ENCODE measurements around the gene SAPCD2.

Gene SAPCD2

DNA sequence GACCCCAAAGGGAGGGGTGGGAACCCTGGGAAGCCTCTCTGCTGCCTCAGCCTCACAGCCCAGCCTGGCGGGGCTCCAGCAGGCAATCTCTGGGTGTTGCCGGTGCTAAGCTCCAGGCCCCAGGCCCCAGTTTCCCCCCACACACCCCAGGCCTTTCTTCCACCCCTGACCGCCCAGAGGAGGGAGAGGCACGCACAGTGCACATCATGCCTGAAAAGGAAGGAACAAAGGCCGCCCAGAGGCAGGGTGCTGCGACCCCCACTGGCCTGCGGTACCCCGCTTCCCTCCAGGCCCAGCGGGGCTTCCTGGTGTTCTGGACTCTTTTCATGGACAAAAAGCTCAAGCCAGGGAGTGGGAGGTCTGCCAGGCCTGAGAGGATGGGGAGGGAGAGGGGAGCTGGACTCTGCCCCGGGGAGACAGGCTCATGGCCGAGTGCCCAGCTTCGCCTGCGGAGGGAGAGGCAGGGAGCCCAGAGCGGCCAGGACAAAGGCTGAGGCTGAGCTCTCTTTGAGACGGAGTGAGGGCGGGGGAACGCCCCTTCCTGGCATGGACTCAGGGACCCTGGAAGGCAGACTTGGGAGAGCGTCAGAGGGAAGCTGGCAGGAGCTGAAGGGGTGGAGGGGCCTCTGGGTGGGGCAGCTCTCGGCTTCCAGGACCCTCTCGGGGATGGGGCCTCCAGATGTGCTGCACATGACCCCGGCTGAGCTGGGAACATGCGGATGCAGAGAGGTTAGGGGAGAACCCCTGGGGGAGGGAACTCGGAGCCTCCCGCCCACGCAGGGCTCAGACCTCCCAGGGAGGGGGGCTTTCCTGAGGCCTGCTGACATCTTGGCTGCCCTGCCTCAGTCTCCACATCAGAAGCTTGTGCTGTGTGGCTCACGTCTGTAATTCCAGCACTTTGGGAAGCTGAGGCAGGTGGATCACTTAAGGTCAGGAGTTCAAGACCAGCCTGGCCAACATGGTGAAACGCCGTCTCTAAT lies 14.7 kb downstream of the SAPCD2 start:
- Mint-ChIP-seq H3K4me3 (no peak overlapping the region), H3K4me1 (no peaks in the 10 kb centered on the region), H3K27me3 (no peaks in the 10 kb centered on the region), H3K36me3 (no peaks in the 10 kb centered on the region), H3K27ac (no peak overlapping the region), H3K9me3 (no peaks in the 10 kb centered on the region)
- ATAC-seq (ENCODE audit: low read depth) (no peak), DNase-seq (ENCODE audit: low spot score in 2 of 2) (no peak)

GRCh38 chr9:137054932-137055384 lies 15.4 kb downstream of the SAPCD2 start:
- no peaks in the 10 kb centered on the region for H3K4me1 Mint-ChIP-seq
- ATAC-seq (ENCODE audit: low read depth): no peak
- H3K4me3 Mint-ChIP-seq: no peak overlapping the region
- peaks cover under 1% of the 10 kb centered on the region for H3K27me3 Mint-ChIP-seq
- no peaks in the 10 kb centered on the region for H3K9me3 Mint-ChIP-seq
- H3K36me3 Mint-ChIP-seq: no peaks in the 10 kb centered on the region
- no peak overlapping the region for H3K27ac Mint-ChIP-seq
- DNase-seq (ENCODE audit: low spot score in 2 of 2): no peak

GRCh38 chr9:137053944-137054931 lies 16.1 kb downstream of the SAPCD2 start, which contains the start of gene ENTPD2:
TSS of gene ENTPD2 (minus strand) at chr9:137054061. CDS start at chr9:137053997, 64 bp downstream.
- Mint-ChIP-seq H3K27me3 (peaks cover 7% of the 10 kb centered on the region), H3K4me3 (peak within 1 kb of the TSS; percentile 29), H3K27ac (no peak within 1 kb of the TSS), H3K36me3 (no peaks in the 10 kb centered on the region), H3K9me3 (no peaks in the 10 kb centered on the region), H3K4me1 (peaks cover 3% of the 10 kb centered on the region)
- peak; percentile 60 for ATAC-seq (ENCODE audit: low read depth)
- no peak for DNase-seq (ENCODE audit: low spot score in 2 of 2)

- ATAC-seq (ENCODE audit: low read depth): peak; percentile 43
- H3K9me3 Mint-ChIP-seq: no peaks in the 10 kb centered on the region
- H3K4me3 Mint-ChIP-seq: peak overlapping the region; percentile 29
- peaks cover 7% of the 10 kb centered on the region for H3K27me3 Mint-ChIP-seq
- H3K27ac Mint-ChIP-seq: no peak overlapping the region
- no peaks in the 10 kb centered on the region for H3K36me3 Mint-ChIP-seq
- DNase-seq (ENCODE audit: low spot score in 2 of 2): no peak
- peaks cover 3% of the 10 kb centered on the region for H3K4me1 Mint-ChIP-seq
These were observed 17.1 kb downstream of the SAPCD2 start for GRCh38 chr9:137052998-137053943.

DNA sequence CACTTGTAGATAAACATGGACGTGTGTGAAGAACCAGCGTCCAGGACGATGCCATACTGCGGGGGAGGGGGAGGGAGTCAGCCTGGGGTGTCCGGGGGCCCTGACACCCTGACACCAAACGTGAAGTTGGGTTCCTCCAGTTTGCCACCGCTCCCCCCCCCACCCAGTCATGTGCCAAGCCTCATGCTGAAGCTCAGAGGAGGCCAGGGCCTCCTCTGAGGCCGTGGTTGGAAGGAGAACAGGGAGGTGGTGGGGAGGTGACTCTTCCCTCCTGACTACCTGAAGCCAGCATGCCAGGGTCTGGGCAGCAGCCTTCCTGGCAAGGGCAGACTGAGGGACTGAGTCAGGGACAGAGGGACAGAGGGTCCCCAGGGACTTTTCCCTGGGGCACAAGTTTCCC lies 18.1 kb downstream of the SAPCD2 start:
- H3K4me3 Mint-ChIP-seq: no peak overlapping the region
- DNase-seq (ENCODE audit: low spot score in 2 of 2): no peak
- ATAC-seq (ENCODE audit: low read depth): no peak
- H3K4me1 Mint-ChIP-seq: peaks cover 3% of the 10 kb centered on the region
- no peak overlapping the region for H3K27ac Mint-ChIP-seq
- H3K36me3 Mint-ChIP-seq: no peaks in the 10 kb centered on the region
- H3K27me3 Mint-ChIP-seq: peaks cover 10% of the 10 kb centered on the region
- H3K9me3 Mint-ChIP-seq: no peaks in the 10 kb centered on the region

DNA sequence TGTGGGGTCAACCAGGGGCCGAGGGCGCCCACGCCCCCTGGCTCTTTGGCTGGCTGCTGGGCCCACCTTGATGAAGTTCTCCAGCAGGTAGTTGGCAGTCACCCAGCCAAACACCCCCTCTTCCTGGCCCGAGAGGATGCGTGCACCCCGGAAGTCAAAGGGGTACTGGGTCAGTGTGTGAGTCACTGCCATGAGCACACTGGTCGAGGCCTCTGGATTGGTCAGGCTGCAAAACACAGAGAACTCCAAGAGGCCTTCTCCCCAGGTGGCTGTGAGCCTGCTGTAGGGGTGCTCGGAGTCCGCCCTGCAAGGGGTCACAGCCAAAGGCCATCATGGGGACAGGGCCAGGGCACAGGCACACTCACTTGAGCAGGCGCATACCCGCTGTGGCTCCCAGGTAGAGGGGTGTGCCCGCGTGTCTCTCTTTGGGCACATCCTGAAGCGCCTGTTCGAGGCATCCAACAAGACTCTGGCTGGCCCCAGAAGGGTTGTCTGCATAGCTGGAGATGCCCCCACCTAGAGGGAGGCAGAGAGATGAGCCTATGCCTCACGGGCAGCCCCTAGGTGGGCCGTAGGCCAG lies 19.1 kb downstream of the SAPCD2 start:
- peaks cover 7% of the 10 kb centered on the region for H3K4me1 Mint-ChIP-seq
- H3K9me3 Mint-ChIP-seq: no peaks in the 10 kb centered on the region
- H3K36me3 Mint-ChIP-seq: no peaks in the 10 kb centered on the region
- no peak for ATAC-seq (ENCODE audit: low read depth)
- H3K27ac Mint-ChIP-seq: no peak overlapping the region
- H3K27me3 Mint-ChIP-seq: peaks cover 11% of the 10 kb centered on the region
- no peak for DNase-seq (ENCODE audit: low spot score in 2 of 2)
- H3K4me3 Mint-ChIP-seq: no peak overlapping the region

DNA sequence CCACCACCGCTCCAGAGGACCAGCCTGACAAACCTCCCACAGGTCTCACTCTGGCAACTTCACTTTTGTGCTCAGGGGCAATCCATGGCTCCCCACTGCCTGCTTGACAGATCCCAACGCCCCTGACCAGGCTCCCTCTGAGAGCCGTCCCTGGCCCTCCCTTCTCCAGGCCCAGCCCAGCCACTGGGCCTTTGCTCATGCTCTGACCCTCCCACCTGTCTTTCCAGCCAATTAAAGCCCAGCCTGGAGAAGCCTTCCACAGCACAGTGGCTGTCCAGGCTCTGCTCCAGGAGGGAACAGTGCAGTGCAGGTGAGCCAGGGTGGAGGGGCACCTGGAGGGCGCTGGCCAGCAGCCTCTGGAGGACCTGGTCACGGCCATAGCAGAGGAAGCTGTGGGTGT lies 19.8 kb downstream of the SAPCD2 start:
- H3K27me3 Mint-ChIP-seq: peaks cover 11% of the 10 kb centered on the region
- DNase-seq (ENCODE audit: low spot score in 2 of 2) (no peak), ATAC-seq (ENCODE audit: low read depth) (no peak)
- no peaks in the 10 kb centered on the region for H3K36me3 Mint-ChIP-seq
- H3K4me3 Mint-ChIP-seq: no peak overlapping the region
- H3K27ac Mint-ChIP-seq: no peak overlapping the region
- no peaks in the 10 kb centered on the region for H3K9me3 Mint-ChIP-seq
- H3K4me1 Mint-ChIP-seq: peaks cover 7% of the 10 kb centered on the region

DNA sequence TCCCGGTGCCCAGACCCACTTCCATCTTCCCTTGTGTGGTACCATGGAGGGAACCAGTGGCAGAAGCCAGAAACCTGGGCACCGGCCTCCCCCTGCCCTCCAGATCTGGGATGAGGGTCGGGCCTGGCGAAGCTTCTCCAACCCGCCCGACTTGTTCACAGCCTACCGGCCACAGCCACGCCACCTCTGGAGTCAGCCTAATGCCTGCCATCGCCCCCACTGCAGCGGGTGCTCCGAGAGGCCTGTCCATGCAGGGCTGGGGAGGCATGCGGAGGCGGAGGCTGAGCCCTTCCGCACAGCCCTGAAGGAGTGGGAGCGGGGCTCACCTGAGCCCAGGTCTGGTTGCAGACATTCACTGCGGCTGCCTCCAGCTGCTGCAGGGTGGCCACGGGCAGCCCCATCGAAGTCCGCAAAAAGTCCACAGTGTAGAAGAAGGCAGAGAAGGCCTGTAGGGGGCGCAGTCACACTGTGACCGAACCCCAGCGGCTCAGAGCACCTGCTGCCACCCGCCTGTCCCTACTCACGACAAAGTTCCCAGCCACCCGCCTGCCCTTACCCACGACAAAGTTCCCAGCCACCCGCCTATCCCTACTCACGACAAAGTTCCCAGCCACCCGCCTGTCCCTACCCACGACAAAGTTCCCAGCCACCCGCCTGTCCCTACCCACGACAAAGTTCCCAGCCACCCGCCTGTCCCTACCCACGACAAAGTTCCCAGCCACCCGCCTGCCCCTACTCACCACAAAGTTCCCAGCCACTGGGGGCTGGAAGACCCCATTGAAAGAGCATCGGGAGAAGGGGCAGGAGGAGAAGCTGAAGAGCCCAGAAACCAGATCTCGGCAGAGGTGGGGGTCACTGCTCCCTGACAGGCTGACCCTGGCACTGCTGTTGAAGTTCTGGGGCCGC lies 20.6 kb downstream of the SAPCD2 start:
- peaks cover 15% of the 10 kb centered on the region for H3K27me3 Mint-ChIP-seq
- ATAC-seq (ENCODE audit: low read depth): peak; percentile 30
- H3K4me3 Mint-ChIP-seq: no peak overlapping the region

DNA sequence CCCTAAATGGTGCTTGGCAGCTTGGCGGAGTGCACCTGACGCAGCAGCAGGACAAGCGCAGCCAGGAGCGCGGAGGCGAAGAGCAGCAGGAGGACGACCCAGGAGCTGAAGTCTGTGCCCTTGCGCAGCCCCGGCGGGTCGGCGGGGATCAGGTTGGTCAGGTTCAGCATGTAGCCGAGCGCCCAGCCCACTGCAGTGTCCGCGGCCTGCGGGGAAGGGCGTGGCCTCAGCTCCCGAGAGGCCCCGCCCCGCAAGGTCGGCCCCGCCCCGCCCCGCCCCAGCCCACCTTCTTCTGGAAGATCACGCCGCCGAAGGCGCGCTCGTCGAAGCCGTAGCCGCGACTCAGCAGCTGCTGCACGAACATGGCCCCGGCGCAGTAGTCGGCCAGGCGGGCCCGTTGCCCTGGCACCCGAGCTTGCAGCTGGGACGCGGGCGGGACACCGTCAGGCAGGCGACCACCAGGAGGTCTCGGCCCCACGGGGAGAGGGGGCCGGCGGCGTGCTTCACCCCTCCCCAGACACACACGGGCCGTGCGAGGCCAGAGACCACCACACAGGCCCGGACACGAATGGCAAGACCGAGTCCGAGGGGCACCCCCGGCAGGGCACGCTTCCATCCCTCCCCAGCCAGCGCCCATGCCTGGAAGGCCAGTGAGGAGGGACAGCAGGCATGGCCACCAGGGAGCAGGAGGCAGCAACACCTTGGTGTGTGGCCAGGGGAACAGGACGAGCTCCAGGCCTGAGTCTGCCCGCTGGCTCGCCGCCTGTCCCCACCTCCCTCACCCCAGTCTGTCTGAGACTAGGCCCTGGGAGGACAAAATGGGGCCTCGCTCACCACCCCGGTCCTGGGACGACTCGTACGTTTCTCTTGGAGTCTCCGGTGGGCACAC lies 21.5 kb downstream of the SAPCD2 start:
- ATAC-seq (ENCODE audit: low read depth): no peak

More for the DNA sequence above, 20.6 kb downstream of the SAPCD2 start:
- no peak overlapping the region for H3K27ac Mint-ChIP-seq
- DNase-seq (ENCODE audit: low spot score in 2 of 2): no peak
- H3K36me3 Mint-ChIP-seq: no peaks in the 10 kb centered on the region
- no peaks in the 10 kb centered on the region for H3K9me3 Mint-ChIP-seq
- H3K4me1 Mint-ChIP-seq: peaks cover 7% of the 10 kb centered on the region

GRCh38 chr9:137046088-137046787 lies 24.1 kb downstream of the SAPCD2 start, which contains the start of gene NPDC1:
TSS of gene NPDC1 (minus strand) at chr9:137046177. CDS start at chr9:137045989, 188 bp downstream.
- Mint-ChIP-seq H3K27ac (no peak within 1 kb of the TSS), H3K4me1 (peaks cover 7% of the 10 kb centered on the region), H3K9me3 (no peaks in the 10 kb centered on the region), H3K4me3 (peak within 1 kb of the TSS; percentile 37), H3K27me3 (peaks cover 20% of the 10 kb centered on the region), H3K36me3 (no peaks in the 10 kb centered on the region)
- DNase-seq (ENCODE audit: low spot score in 2 of 2) (peak; percentile 84 to 90), ATAC-seq (ENCODE audit: low read depth) (peak; percentile 91)

More for the DNA sequence above, 21.5 kb downstream of the SAPCD2 start:
- no peaks in the 10 kb centered on the region for H3K9me3 Mint-ChIP-seq
- no peak for DNase-seq (ENCODE audit: low spot score in 2 of 2)
- no peaks in the 10 kb centered on the region for H3K36me3 Mint-ChIP-seq
- H3K27ac Mint-ChIP-seq: no peak overlapping the region
- H3K4me3 Mint-ChIP-seq: no peak overlapping the region
- H3K4me1 Mint-ChIP-seq: peaks cover 7% of the 10 kb centered on the region
- peaks cover 18% of the 10 kb centered on the region for H3K27me3 Mint-ChIP-seq

All from memory B cell (primary cell).